LoVo (cell line): ENCODE results near the gene PSD2.

Source experiments
- DNase-seq: peaks from one replicate; pipeline ENCODE4 v3.0.0-alpha.2; 2016; ENCODE audit warnings: low spot score

The PSD2 gene

DNA sequence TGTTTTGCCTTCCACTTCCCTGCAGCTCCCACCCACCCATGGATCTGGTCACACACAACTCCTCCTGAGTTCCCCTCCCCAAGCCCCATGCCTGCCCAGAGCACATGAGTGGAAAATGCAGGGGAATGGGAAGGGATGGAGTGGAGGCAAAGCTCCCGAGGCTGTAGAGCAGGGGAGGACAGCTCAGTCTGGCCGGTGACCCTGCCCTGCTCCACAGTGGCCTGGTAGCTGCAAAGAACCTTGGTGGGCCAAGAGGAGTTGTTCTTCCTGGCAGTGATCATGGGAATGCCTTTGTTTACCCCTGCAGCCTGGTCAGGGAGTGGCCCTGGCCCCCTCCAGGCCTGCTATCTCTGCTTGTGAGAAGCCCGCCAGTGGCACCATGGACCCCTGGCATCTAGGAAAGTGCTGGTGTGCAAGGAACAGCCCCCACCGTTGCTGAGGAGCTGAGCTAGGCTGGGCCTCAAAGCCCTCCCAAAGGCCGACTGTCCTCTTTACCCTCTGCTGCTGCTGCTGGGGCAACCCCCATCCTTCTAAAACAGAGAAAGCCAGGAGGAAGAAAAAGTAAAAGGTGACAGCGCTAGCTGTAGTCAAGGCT is 60.4 kb downstream of the PSD2 start:
- DNase-seq = no peak

GRCh38 chr5:139856714-139857113 is 61.1 kb downstream of the PSD2 start:
- DNase-seq = no peak

GRCh38 chr5:139859013-139859412 is 63.4 kb downstream of the PSD2 start:
- DNase-seq = no peak

DNA sequence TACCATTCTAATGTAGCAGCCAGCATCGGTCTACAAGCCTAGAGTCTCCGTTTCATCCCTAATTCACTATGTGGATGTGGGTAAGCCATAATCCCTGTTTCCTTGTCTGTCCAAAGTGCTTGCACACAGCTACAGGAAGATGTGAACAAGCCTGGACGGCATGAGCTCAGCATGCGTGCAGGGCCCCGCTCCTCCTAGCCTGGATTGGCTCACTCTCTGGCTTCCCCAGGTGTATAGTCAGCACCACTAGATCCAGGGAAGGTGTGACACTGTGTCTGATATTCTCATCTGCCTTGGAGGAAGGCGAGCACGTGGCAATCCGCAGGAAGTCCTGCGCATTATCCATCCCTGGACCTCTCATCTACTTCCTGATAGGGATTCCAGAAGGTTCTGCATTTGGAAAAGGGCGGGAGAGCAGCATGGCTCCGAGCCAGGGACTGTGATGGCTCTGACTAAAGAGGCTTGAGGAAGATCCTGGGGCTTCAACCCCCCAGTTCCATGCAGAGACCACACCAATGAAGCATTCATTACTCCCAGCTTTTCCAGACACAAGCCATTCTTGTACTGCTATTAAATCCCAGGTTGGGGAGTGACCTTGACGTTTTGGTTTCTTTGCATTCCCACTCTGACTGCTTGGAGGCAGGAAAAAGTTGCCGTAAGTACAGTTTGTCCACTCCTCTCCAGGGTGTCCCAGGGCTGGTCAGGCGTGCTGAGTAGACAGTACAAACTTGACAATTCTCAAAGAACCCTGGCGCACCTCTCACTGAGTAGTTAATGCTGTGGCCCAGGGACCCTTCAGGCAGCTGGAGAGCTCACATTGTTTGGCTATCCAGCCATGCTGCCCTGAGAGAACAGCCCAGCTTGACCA is 65.6 kb downstream of the PSD2 start:
- DNase-seq = no peak

- no peak for DNase-seq
These were observed 66.2 kb downstream of the PSD2 start for GRCh38 chr5:139861889-139862207.

DNA sequence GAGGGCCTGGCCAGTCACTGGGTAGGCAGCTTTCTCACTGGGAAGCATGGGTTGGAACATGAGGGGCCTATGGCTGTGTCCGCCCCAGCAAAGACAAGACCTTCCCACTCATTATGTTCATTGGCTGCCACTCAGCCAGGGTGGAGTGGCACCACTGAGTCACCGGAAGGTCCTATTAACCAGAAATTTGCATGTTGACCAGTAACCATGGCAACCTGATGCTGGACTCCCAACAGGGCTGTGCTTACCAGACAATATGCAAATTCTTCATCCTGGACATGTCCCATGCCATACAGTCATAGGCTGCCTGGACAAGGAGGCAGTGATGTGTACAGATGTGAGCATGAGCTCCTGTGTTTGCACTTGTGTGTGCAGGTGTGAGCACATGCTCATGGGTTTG is 66.7 kb downstream of the PSD2 start:
- DNase-seq = no peak

GRCh38 chr5:139862803-139863202 is 67.2 kb downstream of the PSD2 start:
- DNase-seq = no peak

DNA sequence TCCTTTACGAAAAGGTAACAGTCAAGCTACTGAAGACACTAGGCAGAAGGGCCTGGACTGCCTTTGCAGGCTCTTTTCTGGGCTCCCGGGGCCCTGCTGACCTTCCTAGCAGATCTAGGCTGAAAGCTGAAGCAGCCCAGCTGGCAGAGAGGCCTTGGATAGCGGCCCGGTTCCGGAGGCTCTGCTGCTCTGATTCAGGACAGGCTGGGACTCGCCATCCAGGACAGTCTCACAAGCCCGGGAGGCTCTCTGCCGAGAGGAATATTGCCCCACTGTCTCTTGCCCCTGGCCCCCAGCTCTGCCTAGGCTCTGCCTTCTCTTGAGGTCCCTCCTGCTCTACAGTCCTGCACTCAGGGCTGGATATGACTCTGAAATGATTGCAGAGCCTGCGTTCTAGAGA is 67.8 kb downstream of the PSD2 start:
- no peak for DNase-seq

GRCh38 chr5:139863855-139864558 is 68.4 kb downstream of the PSD2 start:
- peak; percentile 66 for DNase-seq

- no peak for DNase-seq
These were observed 69.3 kb downstream of the PSD2 start for GRCh38 chr5:139864716-139865483.

- no peak for DNase-seq
These were observed 71.5 kb downstream of the PSD2 start for GRCh38 chr5:139867109-139867508.

GRCh38 chr5:139867581-139867980 is 72.0 kb downstream of the PSD2 start:
- DNase-seq = no peak

DNA sequence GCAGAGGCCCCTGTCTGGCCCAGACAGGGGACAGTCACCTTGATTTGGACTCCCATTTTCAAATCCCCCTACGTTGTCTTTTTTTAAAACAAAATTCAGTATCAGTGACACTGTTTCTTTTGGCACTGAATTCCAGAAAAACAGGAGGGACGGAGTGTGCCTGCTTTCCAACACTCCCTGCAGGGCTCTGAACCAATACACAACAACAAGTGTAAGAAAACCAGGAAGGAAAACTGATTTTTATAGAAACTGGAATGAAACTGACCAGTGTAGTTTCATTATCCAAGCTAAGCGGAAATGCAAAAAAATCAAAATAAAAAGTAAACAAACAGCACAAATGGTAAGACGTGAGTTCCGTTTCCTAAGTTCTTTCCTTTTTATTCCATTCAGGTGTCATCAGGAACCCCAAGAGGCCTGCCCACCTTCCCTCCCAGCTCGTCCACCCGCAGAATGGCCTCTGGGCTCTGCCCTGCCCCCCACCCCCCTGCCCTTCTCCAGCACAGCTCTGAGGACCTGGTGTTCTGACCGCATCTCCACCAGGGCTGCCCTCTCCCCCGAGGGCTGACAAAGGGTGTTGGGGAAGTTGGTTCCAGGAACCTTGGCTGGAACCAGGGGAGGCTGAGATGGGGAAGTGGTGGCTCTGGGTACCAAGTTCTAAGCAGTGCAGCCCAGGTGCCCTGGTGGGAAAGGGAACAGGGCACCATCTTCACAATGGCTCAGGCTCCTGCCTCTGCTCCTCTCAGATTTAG is 73.6 kb downstream of the PSD2 start:
- DNase-seq = no peak

DNA sequence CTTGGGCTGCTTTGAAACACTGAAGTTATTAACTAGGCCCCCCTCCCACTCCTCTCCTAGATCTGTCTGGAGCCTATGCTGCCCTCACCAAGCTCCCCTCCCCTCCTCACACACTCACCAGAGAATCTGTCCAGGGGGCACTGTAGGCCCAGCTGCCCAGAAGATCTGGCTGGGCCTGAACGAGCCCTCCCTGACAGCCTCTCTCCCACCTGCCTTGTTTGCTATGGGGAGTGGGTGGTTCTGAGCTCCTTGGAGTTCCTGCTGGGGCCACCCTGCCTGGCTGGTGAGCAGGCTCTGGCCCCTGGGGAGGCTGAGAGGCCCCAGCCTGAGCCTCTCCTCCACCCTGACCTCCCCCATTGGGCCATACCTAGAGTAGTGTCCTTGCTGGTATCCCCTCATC is 75.1 kb downstream of the PSD2 start:
- DNase-seq = no peak

GRCh38 chr5:139871614-139872013 is 76.0 kb downstream of the PSD2 start:
- no peak for DNase-seq

- no peak for DNase-seq
These were observed 76.6 kb downstream of the PSD2 start for GRCh38 chr5:139872052-139872766.

- DNase-seq = no peak
These were observed 77.5 kb downstream of the PSD2 start for GRCh38 chr5:139872851-139873794.

- no peak for DNase-seq
These were observed 80.3 kb downstream of the PSD2 start for GRCh38 chr5:139875957-139876356.

GRCh38 chr5:139877129-139877597 is 81.6 kb downstream of the PSD2 start:
- DNase-seq = peak; percentile 15

DNA sequence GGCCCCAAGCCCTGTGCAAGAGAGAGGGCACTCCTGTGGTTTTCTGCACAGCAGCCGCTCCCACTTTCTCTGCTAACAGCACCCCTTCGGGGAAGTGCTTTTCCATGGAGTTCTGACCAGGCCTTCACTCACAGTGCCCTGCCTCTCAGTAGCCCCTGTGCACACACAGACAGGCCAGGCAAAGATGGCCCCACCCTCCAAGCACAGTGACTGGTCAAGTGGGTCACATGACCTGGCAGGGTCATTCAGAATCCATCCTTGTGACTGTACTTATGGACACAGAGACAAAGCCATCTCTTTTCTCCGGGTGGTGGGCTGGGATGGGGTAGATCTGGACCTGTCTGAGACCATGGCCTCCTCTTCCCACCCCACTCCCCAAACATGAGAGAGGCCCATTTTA is 82.5 kb downstream of the PSD2 start:
- DNase-seq = no peak
